HepG2 (cell line): ENCODE measurements around the gene ANXA10. TPM values are rescaled to one million over a fixed set of nuclear protein-coding genes. Genes with fewer than 3 reads are reported as not detected.

Experiments
- ATAC-seq: fragments of 200-7000 bp; cut with Tn5 transposase; 3 replicates; pipeline ENCODE4 v1.9.1; 2020; ENCODE audit warnings: mild to moderate bottlenecking, moderate library complexity
- BruUV-seq: library from RNA; stranded (reverse); fragments of 400-500 nt; replicated peaks from 2 replicates; lab custom pipeline; 2021; lab: Mats Ljungman, UMichigan
- CTCF ChIA-PET: fragments of 300-600 bp; formaldehyde crosslinking; extraction: SDS; loops from one replicate; lab custom pipeline; 2021; ENCODE audit warnings: low total read pairs, inconsistent platforms, low intra/inter-chr PET ratio; lab: Yijun Ruan, JAX
- POLR2A ChIA-PET: fragments of 350-600 bp; sonication (Branson Sonifier 250); formaldehyde crosslinking; loops from one replicate; lab custom pipeline; 2020; ENCODE audit warnings: antibody characterized with exemption, inconsistent platforms; lab: Yijun Ruan, JAX
- DNase-seq: peaks from one replicate; pipeline ENCODE4 v3.0.0-alpha.2; 2015; ENCODE audit warnings: low spot score
- FAIRE-seq: peaks from 3 replicates; lab custom pipeline; 2011; peaks lifted over from hg19 to GRCh38; lab: Jason Lieb, UNC
- H2AFZ ChIP-seq: one replicate; pipeline ENCODE4 v1.6.1; 2011; ENCODE audit warnings: low read length, inconsistent platforms
- H3K27ac ChIP-seq: fragments of 300-600 bp; 3 replicates; pipeline ENCODE4 v1.8.0; 2011; ENCODE audit warnings: mixed run types, mild to moderate bottlenecking, mixed read lengths, low read length, inconsistent platforms; ENCODE audit not compliant: insufficient read depth; ENCODE audit errors: extremely low read length
- H3K27me3 ChIP-seq, 2 experiments: fragments of 200-600 bp in 1 of 2; 2 replicates in 1 of 2; 3 replicates in 1 of 2; pipeline versions ENCODE4 v1.6.0 to v1.8.0; 2011; ENCODE audit warnings: low read length in 2 of 2, mild to moderate bottlenecking in 2 of 2, moderate library complexity in 2 of 2, inconsistent platforms in 1 of 2; ENCODE audit not compliant: insufficient read depth in 2 of 2, control insufficient read depth in 1 of 2
- H3K36me3 ChIP-seq, 2 experiments: fragments of 200-600 bp in 1 of 2; replicated peaks in 1 of 2; 2 replicates in 1 of 2; 3 replicates in 1 of 2; pipeline versions ENCODE4 v1.5.1 to v1.8.0; 2011; ENCODE audit warnings: low read length in 2 of 2, inconsistent platforms in 1 of 2; ENCODE audit not compliant: insufficient read depth in 2 of 2, control insufficient read depth in 1 of 2
- H3K4me1 ChIP-seq: 2 replicates; pipeline ENCODE4 v1.5.1; 2012; ENCODE audit warnings: low read length, inconsistent platforms; ENCODE audit not compliant: insufficient read depth
- H3K4me2 ChIP-seq: 2 replicates; pipeline ENCODE4 v1.6.0; 2011; ENCODE audit warnings: low read depth, low read length, inconsistent platforms
- H3K4me3 ChIP-seq, 3 experiments: fragments of 200-600 bp in 1 of 3; sonication (generic), shearing (Covaris generic) in 1 of 3; replicated peaks in 1 of 3; 2 replicates each; pipeline ENCODE4 v1.5.1; 2011 to 2016; ENCODE audit warnings: low read length in 3 of 3, inconsistent platforms in 2 of 3, low read depth in 2 of 3, mild to moderate bottlenecking in 2 of 3, control low read depth in 1 of 3, mixed read lengths in 1 of 3; ENCODE audit not compliant: insufficient read depth in 1 of 3
- H3K79me2 ChIP-seq: one replicate; pipeline ENCODE4 v1.6.1; 2011; ENCODE audit warnings: low read length, inconsistent platforms; ENCODE audit not compliant: insufficient read depth
- H3K9ac ChIP-seq: 2 replicates; pipeline ENCODE4 v1.6.0; 2011; ENCODE audit warnings: mild to moderate bottlenecking, low read depth, low read length, inconsistent platforms; ENCODE audit not compliant: insufficient read depth
- H3K9me3 ChIP-seq: 2 replicates; pipeline ENCODE4 v1.5.1; 2012; ENCODE audit warnings: mild to moderate bottlenecking, low read length
- H4K20me1 ChIP-seq: 2 replicates; pipeline ENCODE4 v1.6.0; 2011; ENCODE audit warnings: inconsistent platforms, mild to moderate bottlenecking, low read length, moderate library complexity; ENCODE audit not compliant: insufficient read depth
- HMG20A ChIP-seq: IDR thresholded peaks from 2 replicates; pipeline ENCODE4 v1.6.1; 2016; ENCODE audit warnings: borderline replicate concordance
- HMGXB4 ChIP-seq, 2 experiments: sonication (generic) in 1 of 2; formaldehyde crosslinking in 1 of 2; IDR thresholded peaks; 2 replicates each; pipeline versions ENCODE4 v1.4.0 to v1.6.1; 2018 to 2020; ENCODE audit warnings: missing genetic modification reagents in 2 of 2, borderline replicate concordance in 1 of 2, low read depth in 1 of 2, mild to moderate bottlenecking in 1 of 2, missing biosample characterization in 1 of 2
- KLF11 ChIP-seq: IDR thresholded peaks from 2 replicates; pipeline ENCODE4 v1.6.1; 2016; ENCODE audit warnings: missing compliant biosample characterization
- MTERF4 ChIP-seq: sonication (generic); formaldehyde crosslinking; IDR thresholded peaks from 2 replicates; pipeline ENCODE4 v1.8.0; 2023; ENCODE audit warnings: mild to moderate bottlenecking, missing genetic modification reagents
- SMYD3 ChIP-seq: sonication (generic); formaldehyde crosslinking; IDR thresholded peaks from 2 replicates; pipeline ENCODE4 v1.8.1; 2023; ENCODE audit warnings: mild to moderate bottlenecking, missing genetic modification reagents
- SRY ChIP-seq: sonication (generic); formaldehyde crosslinking; IDR thresholded peaks from 2 replicates; pipeline ENCODE4 v1.8.0; 2022; ENCODE audit warnings: mild to moderate bottlenecking, missing genetic modification reagents
- ZBTB10 ChIP-seq: sonication (generic); formaldehyde crosslinking; IDR thresholded peaks from 2 replicates; pipeline ENCODE4 v1.4.0; 2020; ENCODE audit warnings: missing genetic modification reagents, borderline replicate concordance
- ZC3H13 ChIP-seq: sonication (generic); formaldehyde crosslinking; IDR thresholded peaks from 2 replicates; pipeline ENCODE4 v1.8.1; 2023; ENCODE audit warnings: mild to moderate bottlenecking, missing genetic modification reagents, moderate library complexity
- ZNF17 ChIP-seq: sonication (generic); formaldehyde crosslinking; IDR thresholded peaks from 2 replicates; pipeline ENCODE4 v1.5.0; 2020; ENCODE audit warnings: mild to moderate bottlenecking, missing genetic modification reagents
- ZNF205 ChIP-seq: IDR thresholded peaks from 2 replicates; pipeline ENCODE4 v1.6.1; 2018; ENCODE audit warnings: missing biosample characterization, missing genetic modification reagents
- ZNF24 ChIP-seq: fragments of 450-650 bp; IDR thresholded peaks from 2 replicates; pipeline ENCODE4 v1.6.1; 2017; ENCODE audit warnings: antibody characterized with exemption, mild to moderate bottlenecking
- ZNF280B ChIP-seq: sonication (generic); formaldehyde crosslinking; IDR thresholded peaks from 2 replicates; pipeline ENCODE4 v1.5.0; 2020; ENCODE audit warnings: missing genetic modification reagents, mild to moderate bottlenecking, borderline replicate concordance
- ZSCAN22 ChIP-seq: sonication (generic); formaldehyde crosslinking; IDR thresholded peaks from 2 replicates; pipeline ENCODE4 v1.4.0; 2020; ENCODE audit warnings: mild to moderate bottlenecking, missing genetic modification reagents
- WGBS: methylation state at CpG from one replicate; pipeline ENCODE4 v1.1.6; 2017; ENCODE audit warnings: low lambda C conversion rate; 5-methylcytosine and 5-hydroxymethylcytosine counted together
- in situ Hi-C: cut with HindIII; loops from 2 replicates; pipeline ENCODE4 v1.10.0; 2017; ENCODE audit warnings: low pct_unique_long_range_greater_than_20kb; ENCODE audit not compliant: extremely low pct_ligation_motif_present
- intact Hi-C: fragments of 100-400 bp; cut with micrococcal nuclease; formaldehyde crosslinking; loops from one replicate; pipeline ENCODE4 v1.10.0; 2022; ENCODE audit not compliant: unreplicated experiment
- polyA plus RNA-seq, 8 experiments: library from polyadenylated mRNA; depleted of rRNA in 3 of 8; stranded (reverse) in 7 of 8; unstranded in 1 of 8; fragments of >200 nt; fragmentation: Illumina TruSeq in 4 of 8; extraction: Trizol in 4 of 8; gene quantifications; 2 replicates each; pipeline versions ENCODE4 v1.2.1 to v1.2.3, GENCODE V29; 2011 to 2016; ENCODE audit warnings: low read depth in 4 of 8, missing spikeins in 1 of 8, mixed read lengths in 1 of 8; ENCODE audit not compliant: insufficient read depth in 1 of 8
- total RNA-seq, 5 experiments: library from RNA; depleted of rRNA; stranded (reverse); fragments of >200 nt; fragmentation: Illumina TruSeq; extraction: Trizol; gene quantifications; 2 replicates each; pipeline ENCODE4 v1.2.3, GENCODE V29; 2016; ENCODE audit warnings: low read depth in 1 of 5
- TF ChIP-seq, protein P1 (sequence below), 2 experiments: IDR thresholded peaks; 2 replicates each; pipeline ENCODE4 v1.6.1; 2011 to 2012; ENCODE audit warnings: low read length in 2 of 2, borderline replicate concordance in 1 of 2, low read depth in 1 of 2, mild to moderate bottlenecking in 1 of 2, moderate library complexity in 1 of 2

The ANXA10 gene
- total and polyA plus RNA-seq, 2 of the 13 experiments (the other 11 are each of a cell fraction or from before 2014, with no cell fraction given) = 0.08 TPM; not detected in 1

- H3K4me1 ChIP-seq = no peaks in the 10 kb centered on the region
- no peaks in the 10 kb centered on the region; a peak in 1 of 5 replicates for H3K27me3 ChIP-seq
- no peaks in the 10 kb centered on the region for H3K9me3 ChIP-seq
- no peaks in the 10 kb centered on the region for H3K36me3 ChIP-seq
- H4K20me1 ChIP-seq = no peaks in the 10 kb centered on the region
- H3K79me2 ChIP-seq = no peaks in the 10 kb centered on the region
- no peak for FAIRE-seq
- no TSS peak for BruUV-seq
- in situ Hi-C loops = no loop called here
- H2AFZ ChIP-seq = no peak overlapping the region
- ATAC-seq = no peak
- no peak overlapping the region for H3K27ac ChIP-seq
- no peak for DNase-seq
- WGBS = 54% methylated on average over 1 of the region's 1 CpG
- H3K9ac ChIP-seq = no peak overlapping the region
- ChIA-PET POLR2A (no interaction called here), CTCF (no interaction called here)
- H3K4me2 ChIP-seq = no peak overlapping the region
- intact Hi-C loops = no loop called here
- no peak overlapping the region for H3K4me3 ChIP-seq
- TF ChIP-seq, protein P1, sequence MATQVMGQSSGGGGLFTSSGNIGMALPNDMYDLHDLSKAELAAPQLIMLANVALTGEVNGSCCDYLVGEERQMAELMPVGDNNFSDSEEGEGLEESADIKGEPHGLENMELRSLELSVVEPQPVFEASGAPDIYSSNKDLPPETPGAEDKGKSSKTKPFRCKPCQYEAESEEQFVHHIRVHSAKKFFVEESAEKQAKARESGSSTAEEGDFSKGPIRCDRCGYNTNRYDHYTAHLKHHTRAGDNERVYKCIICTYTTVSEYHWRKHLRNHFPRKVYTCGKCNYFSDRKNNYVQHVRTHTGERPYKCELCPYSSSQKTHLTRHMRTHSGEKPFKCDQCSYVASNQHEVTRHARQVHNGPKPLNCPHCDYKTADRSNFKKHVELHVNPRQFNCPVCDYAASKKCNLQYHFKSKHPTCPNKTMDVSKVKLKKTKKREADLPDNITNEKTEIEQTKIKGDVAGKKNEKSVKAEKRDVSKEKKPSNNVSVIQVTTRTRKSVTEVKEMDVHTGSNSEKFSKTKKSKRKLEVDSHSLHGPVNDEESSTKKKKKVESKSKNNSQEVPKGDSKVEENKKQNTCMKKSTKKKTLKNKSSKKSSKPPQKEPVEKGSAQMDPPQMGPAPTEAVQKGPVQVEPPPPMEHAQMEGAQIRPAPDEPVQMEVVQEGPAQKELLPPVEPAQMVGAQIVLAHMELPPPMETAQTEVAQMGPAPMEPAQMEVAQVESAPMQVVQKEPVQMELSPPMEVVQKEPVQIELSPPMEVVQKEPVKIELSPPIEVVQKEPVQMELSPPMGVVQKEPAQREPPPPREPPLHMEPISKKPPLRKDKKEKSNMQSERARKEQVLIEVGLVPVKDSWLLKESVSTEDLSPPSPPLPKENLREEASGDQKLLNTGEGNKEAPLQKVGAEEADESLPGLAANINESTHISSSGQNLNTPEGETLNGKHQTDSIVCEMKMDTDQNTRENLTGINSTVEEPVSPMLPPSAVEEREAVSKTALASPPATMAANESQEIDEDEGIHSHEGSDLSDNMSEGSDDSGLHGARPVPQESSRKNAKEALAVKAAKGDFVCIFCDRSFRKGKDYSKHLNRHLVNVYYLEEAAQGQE (IDR thresholded peaks at IDR 0.05; ENCODE audit: borderline replicate concordance in 1 of 2, low read depth in 1 of 2, low read length in 2 of 2) = no peak
- TF ChIP-seq ZNF24 (no peak), SMYD3 (CRISPR knock-in tag) (no peak), ZC3H13 (no peak), ZBTB10 (CRISPR knock-in tag) (no peak), ZNF17 (CRISPR knock-in tag) (no peak), KLF11 (CRISPR knock-in tag) (no peak), ZNF205 (CRISPR knock-in tag) (no peak), ZNF280B (CRISPR knock-in tag) (no peak), MTERF4 (CRISPR knock-in tag) (no peak), HMG20A (no peak), SRY (no peak), HMGXB4 (CRISPR knock-in tag; IDR thresholded peaks at IDR 0.05; ENCODE audit: borderline replicate concordance in 1 of 2, low read depth in 1 of 2) (no peak), ZSCAN22 (CRISPR knock-in tag) (no peak)
These were observed 126.3 kb downstream of the ANXA10 start for GRCh38 chr4:168218645-168219044.
